DOHH2 (cell line): ENCODE results near the gene BTG4.

ENCODE experiments used
- H3F3A ChIP-seq: fragments of 200-600 bp; sonication (generic), shearing (Covaris generic); 2 replicates; pipeline ENCODE4 v1.6.0; 2016; ENCODE audit warnings: antibody characterized with exemption, mild to moderate bottlenecking; ENCODE audit not compliant: control insufficient read depth, insufficient read depth
- H3K27ac ChIP-seq: fragments of 200-600 bp; sonication (generic); 2 replicates; pipeline ENCODE4 v1.5.1; 2014; ENCODE audit warnings: low read depth, mild to moderate bottlenecking, low read length, moderate library complexity
- H3K27me3 ChIP-seq: fragments of 200-600 bp; sonication (generic); 2 replicates; pipeline ENCODE4 v1.6.1; 2014; ENCODE audit warnings: mild to moderate bottlenecking, low read length, mixed read lengths; ENCODE audit not compliant: control insufficient read depth
- H3K36me3 ChIP-seq: fragments of 200-600 bp; sonication (generic); 2 replicates; pipeline ENCODE4 v1.6.1; 2014; ENCODE audit warnings: mild to moderate bottlenecking, low read length, moderate library complexity, mixed read lengths; ENCODE audit not compliant: control insufficient read depth
- H3K4me1 ChIP-seq: fragments of 200-600 bp; sonication (generic); 2 replicates; pipeline ENCODE4 v1.6.1; 2014; ENCODE audit warnings: mild to moderate bottlenecking, low read length, mixed read lengths; ENCODE audit not compliant: control insufficient read depth
- H3K4me2 ChIP-seq: fragments of 200-600 bp; sonication (generic); 2 replicates; pipeline ENCODE4 v1.6.0; 2014; ENCODE audit warnings: mild to moderate bottlenecking, low read length, moderate library complexity
- H3K4me3 ChIP-seq: fragments of 200-600 bp; sonication (generic); 2 replicates; pipeline ENCODE4 v1.5.1; 2014; ENCODE audit warnings: mild to moderate bottlenecking, low read length, mixed read lengths
- H3K79me2 ChIP-seq: fragments of 200-600 bp; sonication (generic); 2 replicates; pipeline ENCODE4 v1.6.1; 2014; ENCODE audit warnings: mild to moderate bottlenecking, low read length, mixed read lengths; ENCODE audit not compliant: control insufficient read depth
- H3K9me2 ChIP-seq: fragments of 200-600 bp; sonication (generic); replicated peaks from 2 replicates; pipeline ENCODE4 v1.6.1; 2014; ENCODE audit warnings: mild to moderate bottlenecking, low read length, mixed read lengths; ENCODE audit not compliant: control insufficient read depth
- H3K9me3 ChIP-seq: fragments of 200-600 bp; sonication (generic); 2 replicates; pipeline ENCODE4 v1.6.1; 2014; ENCODE audit warnings: antibody characterized with exemption, low read length, mixed read lengths; ENCODE audit not compliant: control insufficient read depth, insufficient read depth
- H4K20me1 ChIP-seq: fragments of 200-600 bp; sonication (generic); 2 replicates; pipeline ENCODE4 v1.6.0; 2014; ENCODE audit warnings: low read depth, mild to moderate bottlenecking, antibody characterized with exemption, low read length, moderate library complexity; ENCODE audit not compliant: control insufficient read depth, insufficient read depth
- CTCF ChIP-seq: fragments of 200-600 bp; sonication (generic); IDR thresholded peaks from one replicate; pipeline ENCODE4 v1.5.1; 2014; ENCODE audit warnings: antibody characterized with exemption, mild to moderate bottlenecking, low read depth, low read length; ENCODE audit not compliant: poor library complexity, severe bottlenecking
- EZH2phosphoT487 ChIP-seq: fragments of 200-600 bp; sonication (generic); IDR thresholded peaks from 2 replicates; pipeline ENCODE4 v1.6.1; 2017; ENCODE audit warnings: borderline replicate concordance, mild to moderate bottlenecking, antibody characterized with exemption, low read length, moderate library complexity, mixed read lengths

The BTG4 gene

GRCh38 chr11:111502611-111503010 lies 9.6 kb downstream of the BTG4 start:
- TF ChIP-seq EZH2phosphoT487 (no peak), CTCF (no peak)
- Histone ChIP-seq H3K27ac (no peak overlapping the region), H3K4me3 (no peak overlapping the region), H3K9me3 (no peaks in the 10 kb centered on the region), H3F3A (no peaks in the 10 kb centered on the region), H3K79me2 (no peaks in the 10 kb centered on the region), H3K36me3 (no peaks in the 10 kb centered on the region), H4K20me1 (no peaks in the 10 kb centered on the region), H3K9me2 (no peaks in the 10 kb centered on the region), H3K27me3 (peaks cover 28% of the 10 kb centered on the region), H3K4me1 (no peaks in the 10 kb centered on the region), H3K4me2 (no peak overlapping the region)

GRCh38 chr11:111500481-111500880 lies 11.7 kb downstream of the BTG4 start:
- H3K27me3 ChIP-seq = peaks cover 30% of the 10 kb centered on the region
- no peaks in the 10 kb centered on the region for H3K9me3 ChIP-seq

GRCh38 chr11:111499483-111499882 lies 12.7 kb downstream of the BTG4 start:
- Histone ChIP-seq H3K79me2 (no peaks in the 10 kb centered on the region), H3K9me2 (no peaks in the 10 kb centered on the region), H3F3A (no peaks in the 10 kb centered on the region), H3K4me3 (no peak overlapping the region), H3K4me2 (no peak overlapping the region), H4K20me1 (no peaks in the 10 kb centered on the region), H3K27ac (no peak overlapping the region), H3K36me3 (no peaks in the 10 kb centered on the region), H3K27me3 (peaks cover 30% of the 10 kb centered on the region), H3K4me1 (no peaks in the 10 kb centered on the region), H3K9me3 (no peaks in the 10 kb centered on the region)
- TF ChIP-seq EZH2phosphoT487 = no peak
- no peak for TF ChIP-seq CTCF

More at GRCh38 chr11:111500481-111500880, 11.7 kb downstream of the BTG4 start:
- no peaks in the 10 kb centered on the region for H3K4me1 ChIP-seq
- no peaks in the 10 kb centered on the region for H3F3A ChIP-seq
- no peaks in the 10 kb centered on the region for H3K9me2 ChIP-seq
- no peaks in the 10 kb centered on the region for H4K20me1 ChIP-seq
- H3K4me2 ChIP-seq = no peak overlapping the region
- no peak overlapping the region for H3K27ac ChIP-seq
- no peak overlapping the region for H3K4me3 ChIP-seq
- TF ChIP-seq CTCF (no peak), EZH2phosphoT487 (no peak)
- H3K36me3 ChIP-seq = no peaks in the 10 kb centered on the region
- H3K79me2 ChIP-seq = no peaks in the 10 kb centered on the region

GRCh38 chr11:111494040-111494439 lies 18.1 kb downstream of the BTG4 start:
- no peak overlapping the region for H3K27ac ChIP-seq
- TF ChIP-seq EZH2phosphoT487 (no peak), CTCF (no peak)
- no peaks in the 10 kb centered on the region for H3K36me3 ChIP-seq
- peaks cover 35% of the 10 kb centered on the region for H3K27me3 ChIP-seq
- no peak overlapping the region for H3K4me2 ChIP-seq
- H3K9me2 ChIP-seq = no peaks in the 10 kb centered on the region
- no peaks in the 10 kb centered on the region for H3K79me2 ChIP-seq
- no peaks in the 10 kb centered on the region for H3K4me1 ChIP-seq
- no peaks in the 10 kb centered on the region for H3F3A ChIP-seq
- H4K20me1 ChIP-seq = no peaks in the 10 kb centered on the region
- H3K4me3 ChIP-seq = no peak overlapping the region
- no peaks in the 10 kb centered on the region for H3K9me3 ChIP-seq
